GM04503 (cell line): Measurements from ENCODE around the gene HP1BP3.
"Not testable (repeated sequence)": the region's sequence is repeated elsewhere in the genome, so short reads cannot be mapped to it uniquely, and the experiment has no call there.

Experiments used
- DNase-seq: peaks from one replicate; pipeline ENCODE4 v3.0.0-alpha.2; 2012; ENCODE audit warnings: low read depth

HP1BP3 gene

GRCh38 chr1:20727746-20728316 is 59.3 kb downstream of the HP1BP3 start:
- DNase-seq, result no peak

- no peak for DNase-seq
Observed at GRCh38 chr1:20726932-20727745, 60.0 kb downstream of the HP1BP3 start.

GRCh38 chr1:20726118-20726911 is 60.8 kb downstream of the HP1BP3 start:
- no peak for DNase-seq

GRCh38 chr1:20725189-20726117 is 61.7 kb downstream of the HP1BP3 start:
- DNase-seq, result no peak

- no peak for DNase-seq
Observed at GRCh38 chr1:20724364-20725188, 62.5 kb downstream of the HP1BP3 start.

- DNase-seq, result no peak
Observed at GRCh38 chr1:20723537-20724363, 63.4 kb downstream of the HP1BP3 start.

- DNase-seq, result no peak
Observed at GRCh38 chr1:20723159-20723536, 64.0 kb downstream of the HP1BP3 start.

GRCh38 chr1:20721117-20722061 is 65.7 kb downstream of the HP1BP3 start:
- no peak for DNase-seq

- DNase-seq, result no peak
Observed at GRCh38 chr1:20720631-20721091, 66.4 kb downstream of the HP1BP3 start.

GRCh38 chr1:20719871-20720620 is 67.1 kb downstream of the HP1BP3 start:
- DNase-seq, result no peak

- DNase-seq, result no peak
Observed at GRCh38 chr1:20719261-20719660, 67.8 kb downstream of the HP1BP3 start.

GRCh38 chr1:20718343-20718882 is 68.7 kb downstream of the HP1BP3 start:
- not testable (repeated sequence) for DNase-seq

GRCh38 chr1:20717452-20718342 is 69.4 kb downstream of the HP1BP3 start, which contains the start of gene KIF17:
Gene KIF17 (minus strand): TSS chr1:20718007. CDS start chr1:20717706, 301 bp downstream.
- DNase-seq, result peak; percentile 12

- DNase-seq, result no peak
Observed at GRCh38 chr1:20716232-20716631, 70.9 kb downstream of the HP1BP3 start.

GRCh38 chr1:20715406-20715805 is 71.7 kb downstream of the HP1BP3 start:
- DNase-seq, result no peak

- no peak for DNase-seq
Observed at GRCh38 chr1:20713440-20713839, 73.7 kb downstream of the HP1BP3 start.

GRCh38 chr1:20712215-20712577 is 74.9 kb downstream of the HP1BP3 start:
- DNase-seq, result no peak
